Measurements from ENCODE around the gene SNTG2.

SNTG2 gene

GRCh38 chr2:1162768-1163584 is 212.3 kb downstream of the SNTG2 start:
- no peak overlapping the region for H3K27ac ChIP-seq (ENCODE audit: low read depth in 2 of 2, low read length in 2 of 2)
- no peaks in the 10 kb centered on the region for H3K4me1 ChIP-seq (ENCODE audit: control insufficient read depth in 2 of 2, insufficient read depth in 2 of 2, low read length in 2 of 2)
- H3K36me3 ChIP-seq (ENCODE audit: control insufficient read depth in 2 of 2, insufficient read depth in 2 of 2, low read length in 2 of 2): no peaks in the 10 kb centered on the region
- no peak overlapping the region for H3K9ac ChIP-seq (ENCODE audit: low read depth in 1 of 2, low read length in 2 of 2)
- H3K4me3 ChIP-seq (ENCODE audit: low read length in 2 of 2): no peak overlapping the region
- no peaks in the 10 kb centered on the region for H3K9me3 ChIP-seq (ENCODE audit: control insufficient read depth in 2 of 2, low read length in 2 of 2)
- no peaks in the 10 kb centered on the region for H3K27me3 ChIP-seq (ENCODE audit: control insufficient read depth in 2 of 2, insufficient read depth in 2 of 2, low read length in 2 of 2)

GRCh38 chr2:1166976-1167375 is 216.3 kb downstream of the SNTG2 start:
- no peaks in the 10 kb centered on the region for H3K4me1 ChIP-seq (ENCODE audit: control insufficient read depth in 2 of 2, insufficient read depth in 2 of 2, low read length in 2 of 2)
- H3K27me3 ChIP-seq (ENCODE audit: control insufficient read depth in 2 of 2, insufficient read depth in 2 of 2, low read length in 2 of 2): no peaks in the 10 kb centered on the region
- H3K4me3 ChIP-seq (ENCODE audit: low read length in 2 of 2): no peak overlapping the region
- H3K9ac ChIP-seq (ENCODE audit: low read depth in 1 of 2, low read length in 2 of 2): no peak overlapping the region
- H3K27ac ChIP-seq (ENCODE audit: low read depth in 2 of 2, low read length in 2 of 2): no peak overlapping the region
- no peaks in the 10 kb centered on the region for H3K36me3 ChIP-seq (ENCODE audit: control insufficient read depth in 2 of 2, insufficient read depth in 2 of 2, low read length in 2 of 2)
- H3K9me3 ChIP-seq (ENCODE audit: control insufficient read depth in 2 of 2, low read length in 2 of 2): no peaks in the 10 kb centered on the region

- Histone ChIP-seq H3K4me3 (ENCODE audit: low read length in 2 of 2) (no peak overlapping the region), H3K9me3 (ENCODE audit: control insufficient read depth in 2 of 2, low read length in 2 of 2) (no peaks in the 10 kb centered on the region), H3K4me1 (ENCODE audit: control insufficient read depth in 2 of 2, insufficient read depth in 2 of 2, low read length in 2 of 2) (no peaks in the 10 kb centered on the region), H3K36me3 (ENCODE audit: control insufficient read depth in 2 of 2, insufficient read depth in 2 of 2, low read length in 2 of 2) (no peaks in the 10 kb centered on the region), H3K27ac (ENCODE audit: low read depth in 2 of 2, low read length in 2 of 2) (no peak overlapping the region), H3K9ac (ENCODE audit: low read depth in 1 of 2, low read length in 2 of 2) (no peak overlapping the region), H3K27me3 (ENCODE audit: control insufficient read depth in 2 of 2, insufficient read depth in 2 of 2, low read length in 2 of 2) (no peaks in the 10 kb centered on the region)
Measured at GRCh38 chr2:1168846-1169245, 218.2 kb downstream of the SNTG2 start.

- no peak overlapping the region for H3K27ac ChIP-seq (ENCODE audit: low read depth in 2 of 2, low read length in 2 of 2)
- H3K27me3 ChIP-seq (ENCODE audit: control insufficient read depth in 2 of 2, insufficient read depth in 2 of 2, low read length in 2 of 2): no peaks in the 10 kb centered on the region
- no peak overlapping the region for H3K4me3 ChIP-seq (ENCODE audit: low read length in 2 of 2)
- H3K9ac ChIP-seq (ENCODE audit: low read depth in 1 of 2, low read length in 2 of 2): no peak overlapping the region
- H3K36me3 ChIP-seq (ENCODE audit: control insufficient read depth in 2 of 2, insufficient read depth in 2 of 2, low read length in 2 of 2): no peaks in the 10 kb centered on the region
- no peaks in the 10 kb centered on the region for H3K9me3 ChIP-seq (ENCODE audit: control insufficient read depth in 2 of 2, low read length in 2 of 2)
- no peaks in the 10 kb centered on the region for H3K4me1 ChIP-seq (ENCODE audit: control insufficient read depth in 2 of 2, insufficient read depth in 2 of 2, low read length in 2 of 2)
Measured at GRCh38 chr2:1169291-1169949, 218.8 kb downstream of the SNTG2 start.

GRCh38 chr2:1170241-1170640 is 219.6 kb downstream of the SNTG2 start:
- Histone ChIP-seq H3K4me1 (ENCODE audit: control insufficient read depth in 2 of 2, insufficient read depth in 2 of 2, low read length in 2 of 2) (no peaks in the 10 kb centered on the region), H3K36me3 (ENCODE audit: control insufficient read depth in 2 of 2, insufficient read depth in 2 of 2, low read length in 2 of 2) (no peaks in the 10 kb centered on the region), H3K27me3 (ENCODE audit: control insufficient read depth in 2 of 2, insufficient read depth in 2 of 2, low read length in 2 of 2) (no peaks in the 10 kb centered on the region), H3K9me3 (ENCODE audit: control insufficient read depth in 2 of 2, low read length in 2 of 2) (no peaks in the 10 kb centered on the region), H3K27ac (ENCODE audit: low read depth in 2 of 2, low read length in 2 of 2) (no peak overlapping the region), H3K4me3 (ENCODE audit: low read length in 2 of 2) (no peak overlapping the region), H3K9ac (ENCODE audit: low read depth in 1 of 2, low read length in 2 of 2) (no peak overlapping the region)

GRCh38 chr2:1170711-1171110 is 220.1 kb downstream of the SNTG2 start:
- no peaks in the 10 kb centered on the region for H3K9me3 ChIP-seq (ENCODE audit: control insufficient read depth in 2 of 2, low read length in 2 of 2)
- H3K27ac ChIP-seq (ENCODE audit: low read depth in 2 of 2, low read length in 2 of 2): no peak overlapping the region
- H3K4me3 ChIP-seq (ENCODE audit: low read length in 2 of 2): no peak overlapping the region
- H3K9ac ChIP-seq (ENCODE audit: low read depth in 1 of 2, low read length in 2 of 2): no peak overlapping the region
- no peaks in the 10 kb centered on the region for H3K4me1 ChIP-seq (ENCODE audit: control insufficient read depth in 2 of 2, insufficient read depth in 2 of 2, low read length in 2 of 2)
- no peaks in the 10 kb centered on the region for H3K36me3 ChIP-seq (ENCODE audit: control insufficient read depth in 2 of 2, insufficient read depth in 2 of 2, low read length in 2 of 2)
- H3K27me3 ChIP-seq (ENCODE audit: control insufficient read depth in 2 of 2, insufficient read depth in 2 of 2, low read length in 2 of 2): no peaks in the 10 kb centered on the region

- H3K9me3 ChIP-seq (ENCODE audit: control insufficient read depth in 2 of 2, low read length in 2 of 2): no peaks in the 10 kb centered on the region
- no peaks in the 10 kb centered on the region for H3K4me1 ChIP-seq (ENCODE audit: control insufficient read depth in 2 of 2, insufficient read depth in 2 of 2, low read length in 2 of 2)
- no peak overlapping the region for H3K4me3 ChIP-seq (ENCODE audit: low read length in 2 of 2)
- no peaks in the 10 kb centered on the region for H3K36me3 ChIP-seq (ENCODE audit: control insufficient read depth in 2 of 2, insufficient read depth in 2 of 2, low read length in 2 of 2)
- no peak overlapping the region for H3K9ac ChIP-seq (ENCODE audit: low read depth in 1 of 2, low read length in 2 of 2)
- H3K27ac ChIP-seq (ENCODE audit: low read depth in 2 of 2, low read length in 2 of 2): no peak overlapping the region
- no peaks in the 10 kb centered on the region for H3K27me3 ChIP-seq (ENCODE audit: control insufficient read depth in 2 of 2, insufficient read depth in 2 of 2, low read length in 2 of 2)
Measured at GRCh38 chr2:1173528-1173927, 222.9 kb downstream of the SNTG2 start.

- Histone ChIP-seq H3K4me3 (ENCODE audit: low read length in 2 of 2) (no peak overlapping the region), H3K9ac (ENCODE audit: low read depth in 1 of 2, low read length in 2 of 2) (no peak overlapping the region), H3K27ac (ENCODE audit: low read depth in 2 of 2, low read length in 2 of 2) (no peak overlapping the region), H3K27me3 (ENCODE audit: control insufficient read depth in 2 of 2, insufficient read depth in 2 of 2, low read length in 2 of 2) (no peaks in the 10 kb centered on the region), H3K4me1 (ENCODE audit: control insufficient read depth in 2 of 2, insufficient read depth in 2 of 2, low read length in 2 of 2) (no peaks in the 10 kb centered on the region), H3K36me3 (ENCODE audit: control insufficient read depth in 2 of 2, insufficient read depth in 2 of 2, low read length in 2 of 2) (no peaks in the 10 kb centered on the region), H3K9me3 (ENCODE audit: control insufficient read depth in 2 of 2, low read length in 2 of 2) (no peaks in the 10 kb centered on the region)
Measured at GRCh38 chr2:1181893-1182292, 231.2 kb downstream of the SNTG2 start.

GRCh38 chr2:1183300-1183699 is 232.7 kb downstream of the SNTG2 start:
- no peaks in the 10 kb centered on the region for H3K9me3 ChIP-seq (ENCODE audit: control insufficient read depth in 2 of 2, low read length in 2 of 2)
- H3K27ac ChIP-seq (ENCODE audit: low read depth in 2 of 2, low read length in 2 of 2): no peak overlapping the region
- no peak overlapping the region for H3K9ac ChIP-seq (ENCODE audit: low read depth in 1 of 2, low read length in 2 of 2)
- no peaks in the 10 kb centered on the region for H3K36me3 ChIP-seq (ENCODE audit: control insufficient read depth in 2 of 2, insufficient read depth in 2 of 2, low read length in 2 of 2)
- no peak overlapping the region for H3K4me3 ChIP-seq (ENCODE audit: low read length in 2 of 2)
- no peaks in the 10 kb centered on the region for H3K4me1 ChIP-seq (ENCODE audit: control insufficient read depth in 2 of 2, insufficient read depth in 2 of 2, low read length in 2 of 2)
- no peaks in the 10 kb centered on the region for H3K27me3 ChIP-seq (ENCODE audit: control insufficient read depth in 2 of 2, insufficient read depth in 2 of 2, low read length in 2 of 2)

GRCh38 chr2:1186421-1186820 is 235.8 kb downstream of the SNTG2 start:
- Histone ChIP-seq H3K9ac (ENCODE audit: low read depth in 1 of 2, low read length in 2 of 2) (no peak overlapping the region), H3K27me3 (ENCODE audit: control insufficient read depth in 2 of 2, insufficient read depth in 2 of 2, low read length in 2 of 2) (no peaks in the 10 kb centered on the region)

More at GRCh38 chr2:1186421-1186820, 235.8 kb downstream of the SNTG2 start:
- Histone ChIP-seq H3K27ac (ENCODE audit: low read depth in 2 of 2, low read length in 2 of 2) (no peak overlapping the region), H3K36me3 (ENCODE audit: control insufficient read depth in 2 of 2, insufficient read depth in 2 of 2, low read length in 2 of 2) (no peaks in the 10 kb centered on the region), H3K9me3 (ENCODE audit: control insufficient read depth in 2 of 2, low read length in 2 of 2) (no peaks in the 10 kb centered on the region), H3K4me3 (ENCODE audit: low read length in 2 of 2) (no peak overlapping the region), H3K4me1 (ENCODE audit: control insufficient read depth in 2 of 2, insufficient read depth in 2 of 2, low read length in 2 of 2) (no peaks in the 10 kb centered on the region)
